Measurements from ENCODE around the gene PSMD14.

The PSMD14 gene

DNA sequence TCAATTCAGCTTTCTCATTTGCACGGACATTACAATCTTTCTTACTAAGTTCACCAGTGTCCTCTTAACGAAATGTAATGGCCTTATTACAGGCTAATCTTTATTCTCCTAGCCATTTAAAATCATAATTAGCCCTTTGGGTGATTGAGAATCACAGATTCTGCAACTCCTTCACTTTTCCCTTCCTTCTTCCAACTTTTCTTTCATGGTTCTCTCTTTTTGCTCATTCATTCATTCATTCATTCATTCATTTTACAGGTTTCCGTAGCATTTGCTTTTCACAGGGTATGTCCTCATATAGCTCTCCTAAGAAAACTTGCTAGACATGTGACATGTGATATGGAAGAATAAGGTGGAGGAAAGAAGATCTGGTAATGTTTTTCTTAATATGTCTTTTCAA lies 123.9 kb downstream of the PSMD14 start:
- DNase-seq (ENCODE audit: low read depth): no peak
- TF ChIP-seq, protein P1, sequence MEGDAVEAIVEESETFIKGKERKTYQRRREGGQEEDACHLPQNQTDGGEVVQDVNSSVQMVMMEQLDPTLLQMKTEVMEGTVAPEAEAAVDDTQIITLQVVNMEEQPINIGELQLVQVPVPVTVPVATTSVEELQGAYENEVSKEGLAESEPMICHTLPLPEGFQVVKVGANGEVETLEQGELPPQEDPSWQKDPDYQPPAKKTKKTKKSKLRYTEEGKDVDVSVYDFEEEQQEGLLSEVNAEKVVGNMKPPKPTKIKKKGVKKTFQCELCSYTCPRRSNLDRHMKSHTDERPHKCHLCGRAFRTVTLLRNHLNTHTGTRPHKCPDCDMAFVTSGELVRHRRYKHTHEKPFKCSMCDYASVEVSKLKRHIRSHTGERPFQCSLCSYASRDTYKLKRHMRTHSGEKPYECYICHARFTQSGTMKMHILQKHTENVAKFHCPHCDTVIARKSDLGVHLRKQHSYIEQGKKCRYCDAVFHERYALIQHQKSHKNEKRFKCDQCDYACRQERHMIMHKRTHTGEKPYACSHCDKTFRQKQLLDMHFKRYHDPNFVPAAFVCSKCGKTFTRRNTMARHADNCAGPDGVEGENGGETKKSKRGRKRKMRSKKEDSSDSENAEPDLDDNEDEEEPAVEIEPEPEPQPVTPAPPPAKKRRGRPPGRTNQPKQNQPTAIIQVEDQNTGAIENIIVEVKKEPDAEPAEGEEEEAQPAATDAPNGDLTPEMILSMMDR (IDR thresholded peaks at IDR 0.05; ENCODE audit: low read length, missing control alignments): no peak
- H3K4me3 ChIP-seq (replicated peaks; ENCODE audit: low read depth, low read length): no peak overlapping the region

DNA sequence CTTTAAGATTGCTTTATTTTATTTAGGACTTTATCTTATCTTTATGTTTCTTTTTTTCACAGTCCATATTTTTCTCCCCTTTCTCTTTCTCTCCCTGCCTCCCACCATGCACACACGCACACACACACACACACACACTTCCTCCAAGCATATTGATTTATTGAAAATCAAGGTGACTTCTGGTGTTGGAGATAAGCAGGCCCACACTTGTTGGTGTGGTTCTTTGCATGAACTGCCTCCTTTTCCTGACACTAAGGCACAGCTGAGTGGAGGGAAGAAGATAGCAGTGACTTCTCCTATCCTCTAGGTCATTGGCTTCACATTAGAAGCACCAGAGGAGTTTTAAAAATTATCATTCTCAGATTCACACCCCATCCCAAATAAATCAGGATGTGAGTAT lies 125.9 kb downstream of the PSMD14 start:
- no peak for DNase-seq (ENCODE audit: low read depth)
- no peak overlapping the region for H3K4me3 ChIP-seq (replicated peaks; ENCODE audit: low read depth, low read length)
- TF ChIP-seq, protein P1 (IDR thresholded peaks at IDR 0.05; ENCODE audit: low read length, missing control alignments): no peak

DNA sequence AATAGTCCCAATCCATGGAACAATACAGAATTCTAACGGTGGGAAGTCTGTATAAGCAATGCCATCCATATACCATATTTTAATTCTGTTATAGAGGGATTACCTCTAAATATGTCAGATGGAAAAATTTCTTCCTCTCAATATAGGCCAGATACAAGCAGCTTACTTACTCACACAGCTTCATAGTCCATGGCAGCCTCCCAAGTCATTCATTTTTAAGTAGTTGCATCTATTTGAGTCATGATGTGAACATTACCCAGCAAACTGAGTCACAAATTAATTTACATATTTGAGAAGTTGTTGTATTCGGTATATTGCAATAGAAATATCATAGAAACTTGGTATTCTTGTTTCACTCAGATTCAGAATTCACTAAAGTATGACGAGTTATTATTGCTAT lies 128.2 kb downstream of the PSMD14 start:
- TF ChIP-seq, protein P1 (IDR thresholded peaks at IDR 0.05; ENCODE audit: low read length, missing control alignments): no peak

DNA sequence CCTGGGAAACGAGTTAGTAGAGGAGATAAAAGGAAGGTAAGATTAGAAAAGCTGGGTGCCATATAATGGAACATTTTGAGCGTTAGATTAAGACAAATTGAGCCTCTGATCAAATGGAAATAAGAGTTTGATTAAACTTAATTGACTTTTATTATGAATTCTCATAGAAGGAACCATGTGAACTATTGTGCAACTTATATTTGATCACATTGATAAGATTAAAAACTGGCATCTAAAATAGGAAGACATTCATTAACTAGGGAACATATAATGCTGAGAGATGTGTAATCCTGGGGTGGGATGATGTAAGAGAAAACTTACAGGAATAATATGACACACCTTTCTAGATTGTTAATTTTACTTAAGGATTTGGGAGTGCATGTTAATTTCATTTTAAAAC lies 130.4 kb downstream of the PSMD14 start:
- TF ChIP-seq, protein P1 (IDR thresholded peaks at IDR 0.05; ENCODE audit: low read length, missing control alignments): no peak
- no peak for DNase-seq (ENCODE audit: low read depth)
- H3K4me3 ChIP-seq (replicated peaks; ENCODE audit: low read depth, low read length): no peak overlapping the region

More for the DNA sequence above, 128.2 kb downstream of the PSMD14 start:
- peak; percentile 70 for DNase-seq (ENCODE audit: low read depth)
- H3K4me3 ChIP-seq (replicated peaks; ENCODE audit: low read depth, low read length): no peak overlapping the region

DNA sequence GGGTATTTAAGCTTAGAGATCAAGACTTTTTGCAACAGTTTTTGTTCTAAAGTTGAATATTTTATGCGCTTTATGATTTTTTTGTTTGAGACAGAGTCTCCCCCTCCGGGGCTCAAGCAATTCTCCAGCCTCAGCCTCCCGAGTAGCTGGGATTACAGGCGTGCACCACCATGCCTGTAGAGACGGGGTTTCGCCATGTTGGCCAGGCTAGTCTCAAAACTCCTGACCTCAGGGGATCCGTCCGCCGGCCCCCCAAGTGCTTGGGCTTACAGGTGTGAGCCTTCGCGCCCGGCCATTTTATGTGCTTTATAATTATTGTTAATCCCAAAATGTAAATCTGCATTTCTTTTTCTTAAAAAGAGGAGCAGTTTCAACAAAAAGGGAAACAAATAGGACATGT lies 136.9 kb downstream of the PSMD14 start:
- DNase-seq (ENCODE audit: low read depth): no peak

DNA sequence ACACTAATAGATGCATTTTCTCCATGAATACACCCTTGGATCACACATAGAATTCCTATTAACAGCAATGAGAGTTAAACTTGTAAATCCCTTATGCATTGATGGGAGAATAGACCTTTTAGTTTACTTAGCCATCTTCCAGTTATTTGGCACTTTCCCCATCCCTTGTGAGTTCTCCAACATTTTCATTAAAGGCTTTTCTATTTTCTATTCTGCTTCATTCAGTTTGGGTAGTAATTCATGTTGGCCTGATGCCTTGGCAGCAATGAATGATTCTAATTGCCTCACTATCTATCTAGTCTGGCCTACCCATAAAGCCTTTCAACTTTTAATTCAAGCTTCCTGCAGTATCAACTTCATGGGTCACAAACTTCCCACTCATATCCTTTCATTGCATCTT lies 140.2 kb downstream of the PSMD14 start:
- no peak for DNase-seq (ENCODE audit: low read depth)
- no peak overlapping the region for H3K4me3 ChIP-seq (replicated peaks; ENCODE audit: low read depth, low read length)
- TF ChIP-seq, protein P1 (IDR thresholded peaks at IDR 0.05; ENCODE audit: low read length, missing control alignments): no peak

More for the DNA sequence above, 136.9 kb downstream of the PSMD14 start:
- no peak overlapping the region for H3K4me3 ChIP-seq (replicated peaks; ENCODE audit: low read depth, low read length)
- TF ChIP-seq, protein P1 (IDR thresholded peaks at IDR 0.05; ENCODE audit: low read length, missing control alignments): no peak
